Osteocyte (in vitro differentiated cells): ENCODE results near the gene HDAC4. TPM values are rescaled to one million over a fixed set of nuclear protein-coding genes. Genes with fewer than 3 reads are reported as not detected.
"Not testable (repeated sequence)": the region's sequence is repeated elsewhere in the genome, so short reads cannot be mapped to it uniquely, and the experiment has no call there.

Source experiments
- DNase-seq: peaks from one replicate; pipeline ENCODE4 v3.0.0; 2021; ENCODE audit warnings: mixed read lengths; ENCODE audit not compliant: unreplicated experiment; ENCODE audit errors: extremely low spot score
- H3K27ac Mint-ChIP-seq: one replicate; pipeline ENCODE4 v1.8.0; 2021; ENCODE audit warnings: mild to moderate bottlenecking, mixed read lengths; ENCODE audit not compliant: unreplicated experiment
- H3K27me3 Mint-ChIP-seq: one replicate; pipeline ENCODE4 v1.8.0; 2021; ENCODE audit warnings: mixed read lengths; ENCODE audit not compliant: unreplicated experiment
- H3K36me3 Mint-ChIP-seq: one replicate; pipeline ENCODE4 v1.8.0; 2021; ENCODE audit warnings: mixed read lengths; ENCODE audit not compliant: unreplicated experiment
- H3K4me1 Mint-ChIP-seq: one replicate; pipeline ENCODE4 v1.8.0; 2021; ENCODE audit warnings: mixed read lengths; ENCODE audit not compliant: unreplicated experiment
- H3K4me3 Mint-ChIP-seq: one replicate; pipeline ENCODE4 v1.8.0; 2021; ENCODE audit warnings: mild to moderate bottlenecking, moderate library complexity, mixed read lengths; ENCODE audit not compliant: unreplicated experiment
- H3K9me3 Mint-ChIP-seq: one replicate; pipeline ENCODE4 v1.8.0; 2021; ENCODE audit warnings: mixed read lengths; ENCODE audit not compliant: unreplicated experiment
- total RNA-seq: library from RNA; stranded (reverse); gene quantifications from 2 replicates; pipeline ENCODE4 v1.2.1, GENCODE V29; 2021
- TF ChIP-seq, protein P1 (sequence below): fragments of 200-600 bp; sonication (generic); IDR thresholded peaks from 2 replicates; pipeline ENCODE4 v1.5.0; 2021; ENCODE audit warnings: antibody characterized with exemption, mild to moderate bottlenecking, moderate library complexity

Gene HDAC4
- total RNA-seq, 1 donor from 2014 or later = 30.3 TPM

DNA sequence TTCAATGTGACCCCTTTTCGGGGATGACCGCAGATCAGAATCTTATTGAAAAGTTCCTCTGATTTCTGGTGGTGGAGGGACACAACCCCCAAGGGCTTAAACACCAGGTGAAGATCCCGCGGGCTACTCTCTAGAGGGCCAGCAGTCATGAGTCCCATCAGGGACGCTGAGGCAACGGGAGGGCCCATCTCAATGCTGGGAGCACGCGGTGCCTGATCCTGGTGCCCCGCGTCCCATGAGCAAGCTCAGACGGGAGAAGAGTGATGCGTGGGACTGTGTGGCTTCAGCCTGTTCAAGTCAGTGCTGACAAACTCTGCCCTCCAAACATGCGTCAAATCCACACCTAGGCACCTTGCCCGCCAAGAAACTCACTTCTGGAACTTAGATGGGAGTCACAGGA lies 328.0 kb downstream of the HDAC4 start:
- no peaks in the 10 kb centered on the region for H3K9me3 Mint-ChIP-seq
- no peak overlapping the region for H3K27ac Mint-ChIP-seq
- DNase-seq = no peak
- TF ChIP-seq, protein P1, sequence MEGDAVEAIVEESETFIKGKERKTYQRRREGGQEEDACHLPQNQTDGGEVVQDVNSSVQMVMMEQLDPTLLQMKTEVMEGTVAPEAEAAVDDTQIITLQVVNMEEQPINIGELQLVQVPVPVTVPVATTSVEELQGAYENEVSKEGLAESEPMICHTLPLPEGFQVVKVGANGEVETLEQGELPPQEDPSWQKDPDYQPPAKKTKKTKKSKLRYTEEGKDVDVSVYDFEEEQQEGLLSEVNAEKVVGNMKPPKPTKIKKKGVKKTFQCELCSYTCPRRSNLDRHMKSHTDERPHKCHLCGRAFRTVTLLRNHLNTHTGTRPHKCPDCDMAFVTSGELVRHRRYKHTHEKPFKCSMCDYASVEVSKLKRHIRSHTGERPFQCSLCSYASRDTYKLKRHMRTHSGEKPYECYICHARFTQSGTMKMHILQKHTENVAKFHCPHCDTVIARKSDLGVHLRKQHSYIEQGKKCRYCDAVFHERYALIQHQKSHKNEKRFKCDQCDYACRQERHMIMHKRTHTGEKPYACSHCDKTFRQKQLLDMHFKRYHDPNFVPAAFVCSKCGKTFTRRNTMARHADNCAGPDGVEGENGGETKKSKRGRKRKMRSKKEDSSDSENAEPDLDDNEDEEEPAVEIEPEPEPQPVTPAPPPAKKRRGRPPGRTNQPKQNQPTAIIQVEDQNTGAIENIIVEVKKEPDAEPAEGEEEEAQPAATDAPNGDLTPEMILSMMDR = no peak
- H3K4me3 Mint-ChIP-seq = no peak overlapping the region
- peaks cover 11% of the 10 kb centered on the region for H3K36me3 Mint-ChIP-seq
- no peaks in the 10 kb centered on the region for H3K27me3 Mint-ChIP-seq
- H3K4me1 Mint-ChIP-seq = no peaks in the 10 kb centered on the region

DNA sequence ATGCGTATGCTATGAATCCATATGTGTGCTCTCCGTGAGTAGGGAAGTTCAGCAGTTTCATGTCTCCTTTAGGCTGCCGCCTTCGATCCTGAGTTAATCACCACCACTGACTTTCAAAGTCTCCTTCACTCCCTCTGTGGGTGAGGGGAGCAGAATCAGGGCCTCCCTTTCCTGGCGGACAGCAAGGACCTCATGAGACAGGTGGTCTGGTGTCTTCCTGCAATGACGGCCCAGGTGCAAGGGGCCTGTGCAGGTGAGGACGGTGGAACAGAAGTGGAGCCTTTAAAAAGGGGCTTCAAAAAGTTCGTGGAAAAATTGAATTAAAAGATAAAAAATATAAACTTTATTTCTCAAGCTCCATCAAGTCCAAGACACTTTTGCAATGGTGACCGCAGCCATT lies 330.4 kb downstream of the HDAC4 start:
- Mint-ChIP-seq H3K9me3 (no peaks in the 10 kb centered on the region), H3K4me3 (no peak overlapping the region), H3K27ac (no peak overlapping the region), H3K36me3 (peaks cover 19% of the 10 kb centered on the region), H3K27me3 (no peaks in the 10 kb centered on the region), H3K4me1 (peaks cover 8% of the 10 kb centered on the region)
- DNase-seq = no peak
- TF ChIP-seq, protein P1 = no peak

DNA sequence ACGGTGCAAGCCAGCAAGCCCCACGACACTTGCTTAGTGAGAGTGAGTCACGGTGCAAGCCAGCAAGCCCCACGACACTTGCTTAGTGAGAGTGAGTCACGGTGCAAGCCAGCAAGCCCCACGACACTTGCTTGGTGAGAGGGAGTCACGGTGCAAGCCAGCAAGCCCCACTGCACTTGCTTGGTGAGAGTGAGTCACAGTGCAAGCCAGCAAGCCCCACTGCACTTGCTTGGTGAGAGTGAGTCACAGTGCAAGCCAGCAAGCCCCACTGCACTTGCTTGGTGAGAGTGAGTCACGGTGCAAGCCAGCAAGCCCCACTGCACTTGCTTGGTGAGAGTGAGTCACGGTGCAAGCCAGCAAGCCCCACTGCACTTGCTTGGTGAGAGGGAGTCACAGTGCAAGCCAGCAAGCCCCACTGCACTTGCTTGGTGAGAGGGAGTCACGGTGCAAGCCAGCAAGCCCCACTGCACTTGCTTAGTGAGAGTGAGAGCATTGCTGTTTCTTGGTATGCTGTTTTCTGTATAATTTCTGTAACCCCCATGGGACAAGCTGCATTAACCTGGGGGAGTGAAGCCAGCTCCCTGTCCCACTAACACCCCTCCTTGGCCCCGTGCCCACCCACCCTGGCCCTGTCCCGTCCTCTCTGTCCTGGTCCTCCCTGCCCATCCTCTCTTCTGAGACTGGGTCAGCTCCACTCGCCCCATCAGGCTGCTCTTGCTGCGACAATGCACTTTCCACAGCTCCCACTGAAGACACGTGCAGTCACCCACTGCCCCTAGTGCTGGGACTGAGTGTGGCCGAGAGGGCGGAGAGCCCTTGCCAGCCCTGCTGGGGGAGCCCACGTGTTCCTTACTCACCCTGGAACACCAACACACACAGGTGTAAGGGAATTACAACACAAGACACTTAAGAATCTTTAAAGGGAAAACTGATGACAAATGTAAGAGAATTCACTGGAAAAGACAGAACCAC lies 331.2 kb downstream of the HDAC4 start:
- not testable (repeated sequence) for H3K4me1 Mint-ChIP-seq, DNase-seq, H3K27ac Mint-ChIP-seq, H3K9me3 Mint-ChIP-seq, H3K27me3 Mint-ChIP-seq, H3K4me3 Mint-ChIP-seq
- peaks cover 19% of the 10 kb centered on the region for H3K36me3 Mint-ChIP-seq

DNA sequence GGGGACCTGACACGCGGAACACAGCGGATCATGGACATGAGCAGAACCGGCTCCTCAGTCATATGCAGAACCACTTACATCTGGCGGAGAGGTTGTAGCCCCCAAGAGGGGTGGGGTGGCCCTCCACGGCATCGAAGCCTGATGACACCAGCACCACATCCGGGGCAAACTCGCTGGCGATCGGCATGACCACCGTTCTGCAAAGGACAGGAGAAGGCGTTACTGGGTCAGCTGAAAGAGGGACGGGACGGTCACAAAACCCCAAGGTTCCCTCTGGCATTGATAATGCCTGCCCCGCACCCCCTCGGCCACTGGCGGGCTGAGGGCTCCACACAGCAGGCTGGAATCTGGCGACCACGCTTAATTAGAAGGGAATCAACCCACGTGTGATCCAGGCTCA lies 332.4 kb downstream of the HDAC4 start:
- H3K9me3 Mint-ChIP-seq = no peaks in the 10 kb centered on the region
- H3K36me3 Mint-ChIP-seq = peaks cover 17% of the 10 kb centered on the region
- no peak overlapping the region for H3K27ac Mint-ChIP-seq
- TF ChIP-seq, protein P1 = no peak
- no peak overlapping the region for H3K4me3 Mint-ChIP-seq
- H3K27me3 Mint-ChIP-seq = no peaks in the 10 kb centered on the region
- DNase-seq = no peak
- H3K4me1 Mint-ChIP-seq = peaks cover 8% of the 10 kb centered on the region

DNA sequence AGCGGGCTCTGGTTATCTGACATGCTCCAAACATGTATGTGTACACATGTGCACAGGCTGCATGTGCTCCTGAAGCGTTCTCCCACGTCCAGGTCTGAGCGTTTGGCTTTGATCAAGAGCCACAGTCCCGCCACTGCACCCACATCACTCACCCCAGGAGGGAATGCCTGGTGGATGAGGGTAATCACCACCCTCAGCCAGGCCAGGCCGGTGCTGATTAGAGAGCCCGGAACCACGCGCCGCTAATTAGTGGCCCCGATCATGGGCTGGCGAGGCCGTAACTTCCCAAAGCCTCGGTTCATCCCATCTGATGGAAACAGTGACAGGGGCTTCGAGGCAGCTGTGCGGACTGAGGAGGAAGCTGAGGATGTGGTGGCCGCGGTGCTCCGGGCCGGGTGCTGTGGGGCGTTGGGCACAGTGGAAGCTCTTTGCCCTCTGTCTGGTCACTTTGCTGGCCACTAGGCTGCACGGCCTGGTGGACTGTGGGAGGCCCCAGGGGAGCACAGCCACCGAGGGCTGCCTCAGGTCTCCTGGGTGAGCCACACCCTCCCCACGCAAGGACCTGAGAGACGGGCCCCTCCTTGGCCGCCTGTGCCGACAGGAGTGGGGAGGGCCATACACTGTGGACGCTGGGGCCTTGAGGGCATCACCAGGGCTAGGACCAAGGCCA lies 333.5 kb downstream of the HDAC4 start:
- no peaks in the 10 kb centered on the region for H3K27me3 Mint-ChIP-seq
- H3K9me3 Mint-ChIP-seq = no peaks in the 10 kb centered on the region
- H3K36me3 Mint-ChIP-seq = peaks cover 13% of the 10 kb centered on the region
- TF ChIP-seq, protein P1 = no peak
- H3K4me1 Mint-ChIP-seq = peaks cover 8% of the 10 kb centered on the region
- no peak for DNase-seq
- H3K4me3 Mint-ChIP-seq = no peak overlapping the region
- no peak overlapping the region for H3K27ac Mint-ChIP-seq
